Stimulated activated naive CD8-positive, alpha-beta T cell treated with anti-CD3 and anti-CD28 coated beads, Interleukin-15, amount 100 ng/mL, for 72 hours (primary cell): ENCODE data around the gene DAPK2.
"Not testable (repeated sequence)": the region's sequence is repeated elsewhere in the genome, so short reads cannot be mapped to it uniquely, and the experiment has no call there.

Source experiments
- ATAC-seq: fragments of 150-1000 bp; cut with Tn5 transposase; 2 replicates; pipeline ENCODE4 v1.10.0; 2021; ENCODE audit warnings: mild to moderate bottlenecking, moderate library complexity
- DNase-seq, 2 donors: peaks; one replicate each; pipeline ENCODE4 v3.0.0; 2021 to 2022
- H3K27ac Mint-ChIP-seq, 2 donors: one replicate each; pipeline ENCODE4 v1.8.0; 2022; ENCODE audit warnings: mild to moderate bottlenecking in 2 of 2, mixed read lengths in 2 of 2, moderate library complexity in 2 of 2
- H3K27me3 Mint-ChIP-seq: one replicate; pipeline ENCODE4 v1.8.0; 2022; ENCODE audit warnings: mixed read lengths
- H3K4me1 Mint-ChIP-seq: one replicate; pipeline ENCODE4 v1.8.0; 2022; ENCODE audit warnings: mild to moderate bottlenecking, mixed read lengths
- H3K4me3 Mint-ChIP-seq, 2 donors: one replicate each; pipeline ENCODE4 v1.8.0; 2022; ENCODE audit warnings: mild to moderate bottlenecking in 2 of 2, mixed read lengths in 2 of 2, moderate library complexity in 1 of 2
- H3K9me3 Mint-ChIP-seq, 2 donors: one replicate each; pipeline ENCODE4 v1.8.0; 2022; ENCODE audit warnings: mixed read lengths in 2 of 2

DAPK2 gene

DNA sequence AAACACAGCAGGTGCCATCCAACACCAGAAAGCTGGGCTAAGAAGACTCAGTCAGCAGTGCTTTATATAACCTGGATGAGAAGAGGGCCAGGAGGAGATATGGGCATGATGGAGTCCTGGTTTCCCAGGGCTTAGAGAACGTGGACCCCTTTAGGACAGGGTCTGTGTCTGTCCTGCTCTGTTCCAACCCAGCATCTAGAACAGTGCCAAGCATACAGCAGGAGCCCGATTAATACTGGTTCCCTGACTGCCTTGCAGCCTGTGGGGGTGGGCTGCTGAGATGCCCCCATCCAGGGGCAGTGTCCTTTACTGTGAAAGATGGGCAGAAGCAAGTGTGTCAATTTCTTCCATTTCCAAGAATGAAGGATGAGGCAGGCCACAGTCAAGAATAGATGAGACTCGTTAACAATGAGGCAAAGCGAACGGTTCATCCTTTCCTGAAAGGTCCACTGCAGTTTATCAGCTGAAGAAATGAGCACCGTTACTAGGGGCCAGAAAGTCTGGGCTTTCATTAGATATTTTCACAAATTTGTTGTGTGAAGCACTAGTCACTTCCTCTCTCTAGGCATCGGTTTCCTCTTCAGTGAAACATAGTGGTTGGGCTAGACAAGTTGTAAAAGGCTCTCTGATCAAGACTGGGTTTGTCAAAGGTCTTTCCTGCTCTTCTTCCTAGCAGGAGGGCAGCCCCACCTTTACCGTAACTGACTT, 140.6 kb downstream of the DAPK2 start:
- H3K27me3 Mint-ChIP-seq: no peaks in the 10 kb centered on the region
- H3K4me1 Mint-ChIP-seq: peaks cover 45% of the 10 kb centered on the region
- no peaks in the 10 kb centered on the region for H3K9me3 Mint-ChIP-seq
- peak overlapping the region in 1 of 2 donors; percentile 56 for H3K4me3 Mint-ChIP-seq
- ATAC-seq: peak; percentile 77
- DNase-seq: no peak
- peak overlapping the region; percentile 69 to 93 for H3K27ac Mint-ChIP-seq

GRCh38 chr15:63905131-63905530, 141.2 kb downstream of the DAPK2 start:
- peaks cover 45% of the 10 kb centered on the region for H3K4me1 Mint-ChIP-seq
- H3K4me3 Mint-ChIP-seq: no peak overlapping the region
- no peaks in the 10 kb centered on the region for H3K27me3 Mint-ChIP-seq
- DNase-seq (no peak), ATAC-seq (no peak)
- no peak overlapping the region for H3K27ac Mint-ChIP-seq
- no peaks in the 10 kb centered on the region for H3K9me3 Mint-ChIP-seq

GRCh38 chr15:63904042-63904441, 142.2 kb downstream of the DAPK2 start:
- Mint-ChIP-seq H3K4me3 (no peak overlapping the region), H3K27ac (peak overlapping the region in 1 of 2 donors; percentile 78), H3K9me3 (no peaks in the 10 kb centered on the region), H3K27me3 (no peaks in the 10 kb centered on the region), H3K4me1 (peaks cover 45% of the 10 kb centered on the region)
- no peak for DNase-seq
- no peak for ATAC-seq

DNA sequence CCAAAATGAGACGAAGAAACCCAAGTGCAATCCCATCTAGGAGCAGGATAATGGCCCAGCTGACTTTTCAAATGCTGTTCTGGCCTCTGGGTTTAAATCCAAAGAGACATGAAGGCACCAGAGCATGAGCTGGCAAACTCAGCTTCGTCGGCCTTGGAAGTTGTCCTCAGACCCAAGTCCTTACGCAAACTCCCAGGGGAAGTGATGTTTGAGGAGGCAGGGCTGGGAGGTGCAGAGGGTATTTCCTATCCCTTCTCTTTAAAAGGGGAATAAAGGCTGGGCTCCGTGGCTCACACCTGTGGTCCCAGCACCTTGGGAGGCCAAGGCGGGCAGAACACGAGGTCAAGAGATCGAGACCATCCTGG, 143.6 kb downstream of the DAPK2 start:
- H3K27me3 Mint-ChIP-seq: no peaks in the 10 kb centered on the region
- H3K4me1 Mint-ChIP-seq: peaks cover 46% of the 10 kb centered on the region
- ATAC-seq (no peak), DNase-seq (no peak)
- no peak overlapping the region for H3K27ac Mint-ChIP-seq
- peaks cover 0 to 6% of the 10 kb centered on the region in 2 donors for H3K9me3 Mint-ChIP-seq
- H3K4me3 Mint-ChIP-seq: no peak overlapping the region

DNA sequence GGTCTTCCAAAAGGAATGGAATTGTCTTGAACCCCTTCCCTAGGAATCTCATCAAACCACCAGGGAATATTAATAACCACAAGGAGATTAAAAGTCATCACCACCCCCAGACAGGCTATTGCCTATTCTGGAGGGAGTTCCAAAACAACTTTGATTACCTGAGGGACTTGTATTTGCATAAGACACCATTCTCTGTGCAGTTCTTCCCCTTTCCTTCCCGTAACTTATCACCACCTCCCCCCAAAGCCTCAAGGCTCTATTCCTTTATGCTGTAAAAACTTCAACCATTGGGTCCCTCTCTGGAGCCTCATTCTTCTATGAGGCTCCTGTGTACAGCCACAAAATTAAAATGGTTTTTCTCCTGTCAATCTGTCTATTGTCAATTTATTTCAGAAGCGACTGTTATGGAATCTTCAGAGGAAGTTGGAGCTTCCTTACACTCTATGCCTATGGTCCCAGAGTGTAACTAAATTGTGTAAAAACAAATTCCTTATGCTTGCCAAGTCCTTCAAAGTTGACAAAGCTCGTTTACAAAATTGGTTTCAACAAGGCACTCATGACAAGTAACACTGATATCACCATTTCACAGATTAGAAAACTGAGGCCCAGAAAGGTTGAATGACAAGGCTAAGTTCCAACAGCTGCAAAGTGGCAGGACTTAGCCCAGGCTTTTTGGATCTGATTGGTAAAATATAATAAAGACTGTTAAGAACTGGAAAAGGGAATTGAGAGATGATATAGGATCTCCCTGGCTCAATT, 144.2 kb downstream of the DAPK2 start:
- no peak overlapping the region for H3K27ac Mint-ChIP-seq
- no peaks in the 10 kb centered on the region for H3K27me3 Mint-ChIP-seq
- H3K9me3 Mint-ChIP-seq: peaks cover 0 to 6% of the 10 kb centered on the region in 2 donors
- no peak overlapping the region for H3K4me3 Mint-ChIP-seq
- ATAC-seq (no peak), DNase-seq (no peak)
- peaks cover 47% of the 10 kb centered on the region for H3K4me1 Mint-ChIP-seq

GRCh38 chr15:63900306-63900705, 146.0 kb downstream of the DAPK2 start:
- H3K4me3 Mint-ChIP-seq: no peak overlapping the region

GRCh38 chr15:63899606-63900005, 146.7 kb downstream of the DAPK2 start:
- H3K27ac Mint-ChIP-seq: not testable (repeated sequence)
- peak overlapping the region in 1 of 2 donors; percentile 1 for H3K4me3 Mint-ChIP-seq

More at GRCh38 chr15:63900306-63900705, 146.0 kb downstream of the DAPK2 start:
- Mint-ChIP-seq H3K4me1 (peaks cover 47% of the 10 kb centered on the region), H3K27ac (no peak overlapping the region), H3K27me3 (no peaks in the 10 kb centered on the region), H3K9me3 (peaks cover 0 to 6% of the 10 kb centered on the region in 2 donors)
- ATAC-seq: no peak
- DNase-seq: no peak

GRCh38 chr15:63899193-63899592, 147.1 kb downstream of the DAPK2 start:
- ATAC-seq (no peak), DNase-seq (no peak)
- Mint-ChIP-seq H3K27ac (peak overlapping the region in 1 of 2 donors; percentile 81), H3K9me3 (peaks cover 0 to 6% of the 10 kb centered on the region in 2 donors), H3K4me3 (peak overlapping the region; percentile 1 to 25), H3K27me3 (no peaks in the 10 kb centered on the region), H3K4me1 (peaks cover 50% of the 10 kb centered on the region)

More at GRCh38 chr15:63899606-63900005, 146.7 kb downstream of the DAPK2 start:
- peaks cover 47% of the 10 kb centered on the region for H3K4me1 Mint-ChIP-seq
- not testable (repeated sequence) for ATAC-seq, H3K27me3 Mint-ChIP-seq, DNase-seq, H3K9me3 Mint-ChIP-seq

DNA sequence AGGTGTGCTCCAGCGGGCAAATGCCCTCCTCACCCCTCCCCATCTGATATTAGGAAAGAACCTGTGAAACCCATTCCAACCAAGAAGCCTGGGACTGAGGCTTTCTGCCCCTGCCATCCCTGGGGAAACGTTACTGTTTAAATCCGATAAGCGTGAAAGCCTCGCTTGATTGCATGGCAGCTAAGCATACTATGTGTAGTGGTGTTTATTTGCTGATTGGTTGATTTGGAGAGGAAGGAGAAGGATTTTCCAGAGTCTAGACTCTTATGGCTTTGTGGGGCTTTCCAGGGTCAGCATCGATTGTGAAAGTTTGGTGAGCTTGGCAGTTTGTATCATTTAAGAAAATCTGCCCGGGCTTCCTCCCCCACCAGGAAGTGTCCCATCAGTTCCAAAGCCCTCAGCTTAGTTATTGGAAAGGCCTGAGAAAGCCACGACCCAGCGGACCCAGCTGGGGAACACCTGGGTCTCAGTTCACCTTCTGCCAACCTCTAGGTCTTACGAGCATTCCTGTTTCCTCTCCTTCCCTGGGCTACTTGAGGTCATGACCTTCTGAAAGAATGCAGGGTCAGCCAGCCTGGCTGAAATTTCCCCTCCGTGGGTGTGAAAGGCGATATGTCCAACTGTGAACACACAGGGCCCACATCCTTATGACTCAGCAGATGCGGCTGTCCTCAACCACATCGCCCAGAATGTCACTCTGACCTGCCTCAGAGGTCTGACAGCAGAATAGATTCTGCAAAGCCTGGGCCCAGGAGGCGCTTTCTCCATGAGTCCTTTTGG, 149.8 kb downstream of the DAPK2 start:
- peak in 1 of 2 donors; percentile 47 for DNase-seq
- peaks cover 77% of the 10 kb centered on the region for H3K4me1 Mint-ChIP-seq
- peaks cover 0 to 6% of the 10 kb centered on the region in 2 donors for H3K9me3 Mint-ChIP-seq
- peak overlapping the region in 1 of 2 donors; percentile 22 for H3K4me3 Mint-ChIP-seq
- no peaks in the 10 kb centered on the region for H3K27me3 Mint-ChIP-seq
- no peak overlapping the region for H3K27ac Mint-ChIP-seq
- ATAC-seq: peak; percentile 26

GRCh38 chr15:63895787-63896218, 150.5 kb downstream of the DAPK2 start:
- H3K4me1 Mint-ChIP-seq: peaks cover 83% of the 10 kb centered on the region

GRCh38 chr15:63895194-63895593, 151.1 kb downstream of the DAPK2 start:
- Mint-ChIP-seq H3K4me3 (no peak overlapping the region), H3K4me1 (peaks cover 83% of the 10 kb centered on the region), H3K27me3 (no peaks in the 10 kb centered on the region), H3K9me3 (peaks cover 0 to 6% of the 10 kb centered on the region in 2 donors), H3K27ac (no peak overlapping the region)
- ATAC-seq (no peak), DNase-seq (no peak)

More at GRCh38 chr15:63895787-63896218, 150.5 kb downstream of the DAPK2 start:
- Mint-ChIP-seq H3K9me3 (peaks cover 0 to 6% of the 10 kb centered on the region in 2 donors), H3K27ac (no peak overlapping the region), H3K4me3 (no peak overlapping the region), H3K27me3 (no peaks in the 10 kb centered on the region)
- no peak for ATAC-seq
- no peak for DNase-seq

- ATAC-seq (no peak), DNase-seq (no peak)
- H3K4me3 Mint-ChIP-seq: no peak overlapping the region
- H3K4me1 Mint-ChIP-seq: peaks cover 83% of the 10 kb centered on the region
- H3K9me3 Mint-ChIP-seq: peaks cover 0 to 6% of the 10 kb centered on the region in 2 donors
- no peaks in the 10 kb centered on the region for H3K27me3 Mint-ChIP-seq
- no peak overlapping the region for H3K27ac Mint-ChIP-seq
These were observed 151.7 kb downstream of the DAPK2 start for GRCh38 chr15:63894662-63894949.

DNA sequence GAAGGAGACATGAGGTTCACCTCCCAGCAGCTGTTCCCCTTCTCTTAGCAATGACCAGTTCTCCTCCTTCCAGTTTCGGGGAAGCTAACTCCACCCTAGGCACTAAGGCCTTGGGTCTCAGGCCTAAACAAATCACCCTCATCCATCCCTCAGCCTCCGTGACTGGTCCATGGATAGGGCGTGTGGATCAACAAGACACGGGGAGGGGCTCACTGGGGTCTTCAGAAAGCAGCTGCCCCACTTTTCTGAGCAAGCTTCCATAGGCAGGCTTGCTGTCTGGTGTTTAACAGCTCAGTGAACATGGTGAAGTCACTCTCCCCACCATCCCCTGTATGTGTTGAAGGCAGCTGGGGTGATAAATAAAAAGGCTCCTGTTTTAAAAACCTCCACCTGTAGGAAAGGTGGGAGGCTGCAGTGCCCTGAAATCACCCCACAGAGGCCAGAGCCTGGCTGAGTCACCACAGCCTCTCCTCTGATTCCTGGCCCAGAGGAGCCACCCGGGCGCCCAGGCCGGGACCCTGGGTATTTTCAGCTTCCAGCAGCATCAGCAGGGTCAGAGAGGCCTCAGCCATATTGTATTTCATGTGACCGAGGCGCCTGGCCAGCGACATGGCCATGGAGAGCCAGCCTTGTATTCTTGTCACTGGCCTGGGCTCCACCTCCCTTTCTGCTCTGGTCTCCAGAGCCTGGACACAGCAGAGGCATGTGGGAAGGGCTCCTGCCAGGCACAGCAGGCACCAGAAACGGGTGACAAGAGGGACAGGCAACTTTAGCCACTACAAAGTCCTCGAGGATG, 152.2 kb downstream of the DAPK2 start:
- no peaks in the 10 kb centered on the region for H3K27me3 Mint-ChIP-seq
- peaks cover 0 to 6% of the 10 kb centered on the region in 2 donors for H3K9me3 Mint-ChIP-seq
- no peak overlapping the region for H3K4me3 Mint-ChIP-seq
- ATAC-seq: no peak
- peaks cover 78% of the 10 kb centered on the region for H3K4me1 Mint-ChIP-seq
- no peak for DNase-seq
- H3K27ac Mint-ChIP-seq: peak overlapping the region in 1 of 2 donors; percentile 75

GRCh38 chr15:63892794-63893441, 153.4 kb downstream of the DAPK2 start:
- Mint-ChIP-seq H3K4me3 (peak overlapping the region in 1 of 2 donors; percentile 19), H3K9me3 (no peaks in the 10 kb centered on the region), H3K4me1 (peaks cover 80% of the 10 kb centered on the region), H3K27ac (no peak overlapping the region), H3K27me3 (no peaks in the 10 kb centered on the region)
- DNase-seq: peak; percentile 77 to 88
- ATAC-seq: peak; percentile 96
